ENCODE measurements around the gene CDK11B. TPM values are rescaled to one million over a fixed set of nuclear protein-coding genes. Genes with fewer than 3 reads are reported as not detected.
"Not testable (repeated sequence)": the region's sequence is repeated elsewhere in the genome, so short reads cannot be mapped to it uniquely, and the experiment has no call there.

The CDK11B gene
- total and polyA plus RNA-seq, 3 experiments from 2014 or later: 18.3 to 45.6 (median 42.2) TPM

DNA sequence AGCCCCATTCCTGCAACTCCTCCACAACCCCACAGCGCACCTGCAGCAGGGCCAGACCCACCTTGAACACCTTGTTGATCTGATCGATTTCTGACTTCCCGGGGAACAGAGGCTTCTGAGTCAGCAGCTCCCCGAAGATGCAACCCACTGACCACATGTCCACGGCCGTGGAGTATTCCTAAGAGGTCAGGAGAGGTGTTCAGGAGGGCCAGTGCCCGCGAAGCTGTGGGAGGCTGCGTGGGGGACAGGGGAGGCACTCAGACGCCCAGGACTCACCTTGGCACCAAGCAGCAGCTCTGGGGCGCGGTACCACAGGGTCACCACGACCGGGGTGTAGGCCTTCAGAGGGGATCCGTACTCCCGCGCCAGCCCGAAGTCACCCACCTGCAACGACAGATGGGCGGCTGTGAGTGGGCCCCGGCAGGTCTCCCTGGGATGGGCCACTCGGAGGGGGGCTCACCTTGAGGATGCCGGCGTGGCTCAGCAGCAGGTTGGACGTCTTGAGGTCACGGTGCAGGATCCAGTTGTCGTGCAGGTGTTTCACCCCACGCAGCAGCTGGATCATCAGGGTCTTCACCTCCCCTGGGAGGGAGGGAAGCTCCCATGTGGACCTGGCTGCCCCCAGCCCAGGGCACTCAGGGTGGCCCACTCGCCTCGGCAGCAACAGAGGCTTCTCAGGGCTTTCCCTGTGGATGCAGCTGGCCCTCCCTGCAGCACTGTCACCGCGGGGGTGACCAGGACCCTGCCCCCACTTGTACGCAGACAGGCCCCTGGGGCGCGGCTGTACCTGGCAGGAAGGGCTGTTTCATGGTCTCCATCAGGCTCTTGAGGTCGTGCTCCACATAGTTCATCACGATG is 22.0 kb downstream of the CDK11B start:
- H3K4me1 ChIP-seq (ENCODE audit: insufficient read depth, low read length); H3K4me3 ChIP-seq (ENCODE audit: low read length); H3K36me3 ChIP-seq (ENCODE audit: insufficient read depth, low read length); CTCF ChIA-PET; H3K4me1 Mint-ChIP-seq; H3K9me3 ChIP-seq (ENCODE audit: low read length); H3K27me3 ChIP-seq (ENCODE audit: insufficient read depth, low read length, poor library complexity, severe bottlenecking); H3K27ac ChIP-seq (ENCODE audit: low read depth, low read length); POLR2A ChIA-PET; H3K27me3 Mint-ChIP-seq; H3K9me3 Mint-ChIP-seq: not testable (repeated sequence)
- DNase-seq: peak in 1 of 5 donors; percentile 42
- peak overlapping the region in 1 of 8 donors; percentile 10 for H3K27ac Mint-ChIP-seq
- peak overlapping the region in 1 of 7 donors; percentile 70 for H3K4me3 Mint-ChIP-seq
- H3K36me3 Mint-ChIP-seq: peaks cover 0 to 20% (median 0%) of the 10 kb centered on the region in 3 donors

DNA sequence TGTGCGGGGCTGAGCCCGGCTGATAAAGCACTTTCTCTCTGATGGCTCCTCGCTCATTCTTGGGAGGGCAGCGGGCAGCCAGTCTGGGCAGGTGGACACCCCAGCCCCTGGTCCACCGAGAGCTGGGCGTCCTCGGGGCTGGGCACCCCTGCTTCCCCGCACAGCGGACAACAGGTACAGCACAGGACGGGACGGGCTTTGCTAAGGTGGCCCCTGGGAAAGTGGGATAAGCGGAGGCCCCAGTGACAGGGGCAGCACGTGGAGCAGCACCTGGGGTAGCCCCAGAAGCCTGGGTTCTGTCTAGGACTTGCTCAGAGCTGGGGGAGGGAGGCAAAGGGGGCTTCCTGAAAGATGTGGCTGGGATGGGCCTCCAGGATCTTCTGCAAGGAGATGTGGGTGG is 24.2 kb downstream of the CDK11B start:
- H3K36me3 Mint-ChIP-seq: peaks cover 0 to 19% (median 0%) of the 10 kb centered on the region in 3 donors
- CTCF ChIA-PET; H3K9me3 Mint-ChIP-seq; H3K27me3 Mint-ChIP-seq; H3K36me3 ChIP-seq (ENCODE audit: insufficient read depth, low read length); H3K4me3 ChIP-seq (ENCODE audit: low read length); H3K4me1 Mint-ChIP-seq; H3K27ac Mint-ChIP-seq; H3K27ac ChIP-seq (ENCODE audit: low read depth, low read length); H3K27me3 ChIP-seq (ENCODE audit: insufficient read depth, low read length, poor library complexity, severe bottlenecking); H3K4me3 Mint-ChIP-seq; H3K9me3 ChIP-seq (ENCODE audit: low read length); H3K4me1 ChIP-seq (ENCODE audit: insufficient read depth, low read length); POLR2A ChIA-PET: not testable (repeated sequence)
- peak in 1 of 5 donors; percentile 43 for DNase-seq

DNA sequence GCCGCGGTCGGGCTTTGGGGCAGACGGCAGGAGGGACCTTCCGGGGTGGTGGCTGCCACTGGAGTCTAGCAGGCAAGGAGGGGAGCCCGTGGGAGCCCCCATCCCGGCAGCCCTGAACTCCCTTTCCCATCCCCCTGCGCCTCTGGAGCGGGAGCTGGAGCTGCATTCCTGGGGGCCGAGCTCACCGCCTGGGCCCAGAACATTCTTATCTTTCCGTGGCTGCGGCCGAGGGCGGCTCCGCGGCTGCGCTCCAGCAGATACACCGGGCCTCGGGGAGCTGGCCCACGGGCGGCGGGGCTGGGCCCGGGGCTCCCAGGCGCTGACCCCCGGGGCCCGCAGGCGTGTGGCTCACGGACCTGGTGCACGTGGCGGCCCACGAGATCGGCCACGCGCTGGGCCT is 25.4 kb downstream of the CDK11B start:
- H3K27me3 ChIP-seq (ENCODE audit: insufficient read depth, low read length, poor library complexity, severe bottlenecking); CTCF ChIA-PET; H3K36me3 ChIP-seq (ENCODE audit: insufficient read depth, low read length); H3K9me3 Mint-ChIP-seq; H3K4me1 ChIP-seq (ENCODE audit: insufficient read depth, low read length); H3K27ac Mint-ChIP-seq; H3K27me3 Mint-ChIP-seq; H3K4me3 Mint-ChIP-seq; H3K27ac ChIP-seq (ENCODE audit: low read depth, low read length); H3K9me3 ChIP-seq (ENCODE audit: low read length); H3K4me3 ChIP-seq (ENCODE audit: low read length); DNase-seq; POLR2A ChIA-PET: not testable (repeated sequence)
- peaks cover 0 to 15% (median 0%) of the 10 kb centered on the region in 3 donors for H3K36me3 Mint-ChIP-seq
- H3K4me1 Mint-ChIP-seq: peaks cover 4 to 10% (median 8%) of the 10 kb centered on the region in 3 donors

DNA sequence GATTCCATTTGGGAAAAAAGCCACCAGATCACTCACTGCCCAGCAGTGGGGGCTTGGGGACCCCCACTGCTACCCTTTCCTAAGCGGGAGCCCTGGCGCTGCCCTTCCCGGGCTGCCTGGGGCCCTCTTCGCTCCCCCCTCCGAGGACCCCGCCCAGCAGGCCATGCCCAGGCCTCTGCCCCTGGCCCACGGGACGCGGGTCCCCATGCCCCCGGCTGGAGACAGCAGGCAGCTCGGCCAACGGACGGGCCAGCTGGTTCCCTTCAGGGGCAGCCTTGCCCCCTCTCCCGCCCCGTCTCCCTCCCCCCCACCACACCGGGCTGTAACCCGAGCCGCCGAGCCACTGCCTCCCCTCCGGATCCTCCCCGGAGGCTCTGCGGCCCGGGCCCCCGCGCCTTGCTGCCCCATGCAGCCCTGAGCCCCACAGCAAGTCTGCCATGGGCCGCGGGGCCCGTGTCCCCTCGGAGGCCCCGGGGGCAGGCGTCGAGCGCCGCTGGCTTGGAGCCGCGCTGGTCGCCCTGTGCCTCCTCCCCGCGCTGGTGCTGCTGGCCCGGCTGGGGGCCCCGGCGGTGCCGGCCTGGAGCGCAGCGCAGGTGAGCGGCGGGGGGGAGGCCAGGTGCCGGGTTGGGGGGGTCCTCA is 26.9 kb downstream of the CDK11B start, which contains the start of gene MMP23B:
TSS of gene MMP23B (plus strand) at position 392 of the 639 bp plus-strand sequence. CDS start at position 438, 46 bp downstream.
- Mint-ChIP-seq H3K4me1 (peaks cover 4 to 10% (median 8%) of the 10 kb centered on the region in 3 donors), H3K4me3 (peak within 1 kb of the TSS; percentile 58 to 89 (median 80)), H3K27me3 (peaks cover 0 to 2% of the 10 kb centered on the region in 2 donors), H3K27ac (peak within 1 kb of the TSS in 7 of 8 donors; percentile 43 to 91 (median 84)), H3K9me3 (peaks cover 0 to 2% (median 0%) of the 10 kb centered on the region in 5 donors), H3K36me3 (peaks cover 0 to 9% (median 0%) of the 10 kb centered on the region in 3 donors)
- POLR2A ChIA-PET: interaction anchor here (0.5 to 3.7 kb wide), 2 partner anchors 16 to 87 kb away, joined by 7 to 101 read pairs; partner anchors contain the start of gene MIB2
- H3K36me3 ChIP-seq (ENCODE audit: insufficient read depth, low read length): no peaks in the 10 kb centered on the region
- H3K27me3 ChIP-seq (ENCODE audit: insufficient read depth, low read length, poor library complexity, severe bottlenecking): no peaks in the 10 kb centered on the region
- CTCF ChIA-PET: interaction anchor here (0.8 to 1.9 kb wide), 2 partner anchors 46 to 277 kb away, joined by 3 to 8 read pairs; no protein-coding TSS in a partner anchor
- H3K27ac ChIP-seq (ENCODE audit: low read depth, low read length): peak within 1 kb of the TSS; percentile 24
- no peaks in the 10 kb centered on the region for H3K9me3 ChIP-seq (ENCODE audit: low read length)
- peak in 1 of 5 donors; percentile 56 for DNase-seq
- H3K4me3 ChIP-seq (ENCODE audit: low read length): peak within 1 kb of the TSS; percentile 26
- peaks cover 5% of the 10 kb centered on the region for H3K4me1 ChIP-seq (ENCODE audit: insufficient read depth, low read length)

DNA sequence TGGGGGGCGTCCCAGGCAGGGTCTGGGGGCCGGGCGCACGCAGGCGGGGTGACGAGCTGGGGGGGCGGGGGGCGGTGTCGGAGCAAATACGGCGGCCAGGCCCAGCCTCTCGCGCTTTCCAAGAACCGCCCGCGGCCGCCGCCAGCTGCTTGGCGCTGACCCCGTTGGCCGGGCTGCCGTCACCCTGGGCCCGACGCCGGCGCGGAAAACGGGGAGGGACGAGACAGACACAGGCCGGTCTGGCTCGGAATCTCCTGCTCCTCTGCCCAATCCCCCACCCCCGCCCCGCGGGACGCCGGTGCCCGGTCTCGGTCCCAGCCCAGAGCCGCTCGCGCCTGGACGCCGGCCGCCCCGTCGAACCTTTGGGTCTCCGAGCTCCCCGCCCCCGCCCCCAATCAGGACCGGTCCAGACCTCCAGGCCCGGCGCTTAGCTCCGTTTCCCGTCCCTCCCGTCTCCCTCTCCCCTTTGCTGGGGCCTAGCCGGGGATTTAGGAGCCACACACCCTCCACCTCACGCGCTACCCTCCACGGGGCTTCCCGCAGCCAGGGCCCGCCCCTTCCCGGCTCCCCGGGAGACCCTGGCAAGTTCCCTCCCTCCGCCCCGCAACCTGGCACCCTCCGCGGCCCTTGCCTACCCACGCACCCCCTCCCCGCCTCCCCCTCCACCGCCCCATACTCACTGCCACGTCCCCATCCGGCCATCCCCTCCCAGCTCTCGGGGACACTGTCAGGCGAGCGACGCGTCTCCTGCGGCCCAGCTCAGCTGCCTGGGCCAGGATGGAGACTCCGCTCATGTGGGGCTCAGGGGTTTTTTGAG is 27.6 kb downstream of the CDK11B start:
- H3K9me3 Mint-ChIP-seq: peaks cover 0 to 2% (median 0%) of the 10 kb centered on the region in 5 donors
- H3K27me3 Mint-ChIP-seq: peaks cover 0 to 2% of the 10 kb centered on the region in 2 donors
- H3K27ac ChIP-seq (ENCODE audit: low read depth, low read length): peak overlapping the region; percentile 24
- POLR2A ChIA-PET: interaction anchor here (0.5 to 3.7 kb wide), 6 partner anchors 16 to 266 kb away, joined by 3 to 101 read pairs (median 6); partner anchors contain the start of genes AURKAIP1, CCNL2 and MIB2
- no peaks in the 10 kb centered on the region for H3K36me3 ChIP-seq (ENCODE audit: insufficient read depth, low read length)
- no peaks in the 10 kb centered on the region for H3K9me3 ChIP-seq (ENCODE audit: low read length)
- peaks cover 4 to 10% (median 8%) of the 10 kb centered on the region in 3 donors for H3K4me1 Mint-ChIP-seq
- H3K4me3 Mint-ChIP-seq: peak overlapping the region; percentile 58 to 89 (median 80)
- CTCF ChIA-PET: interaction anchor here (0.8 to 3.9 kb wide), 4 partner anchors 17 to 277 kb away, joined by 3 to 29 read pairs (median 8); partner anchors contain the start of gene MIB2
- H3K36me3 Mint-ChIP-seq: peaks cover 0 to 2% (median 0%) of the 10 kb centered on the region in 3 donors
- peak overlapping the region in 7 of 8 donors; percentile 43 to 91 (median 84) for H3K27ac Mint-ChIP-seq
- DNase-seq: peak; percentile 27 to 74 (median 44)
- no peaks in the 10 kb centered on the region for H3K27me3 ChIP-seq (ENCODE audit: insufficient read depth, low read length, poor library complexity, severe bottlenecking)
- peaks cover 5% of the 10 kb centered on the region for H3K4me1 ChIP-seq (ENCODE audit: insufficient read depth, low read length)
- H3K4me3 ChIP-seq (ENCODE audit: low read length): peak overlapping the region; percentile 26

DNA sequence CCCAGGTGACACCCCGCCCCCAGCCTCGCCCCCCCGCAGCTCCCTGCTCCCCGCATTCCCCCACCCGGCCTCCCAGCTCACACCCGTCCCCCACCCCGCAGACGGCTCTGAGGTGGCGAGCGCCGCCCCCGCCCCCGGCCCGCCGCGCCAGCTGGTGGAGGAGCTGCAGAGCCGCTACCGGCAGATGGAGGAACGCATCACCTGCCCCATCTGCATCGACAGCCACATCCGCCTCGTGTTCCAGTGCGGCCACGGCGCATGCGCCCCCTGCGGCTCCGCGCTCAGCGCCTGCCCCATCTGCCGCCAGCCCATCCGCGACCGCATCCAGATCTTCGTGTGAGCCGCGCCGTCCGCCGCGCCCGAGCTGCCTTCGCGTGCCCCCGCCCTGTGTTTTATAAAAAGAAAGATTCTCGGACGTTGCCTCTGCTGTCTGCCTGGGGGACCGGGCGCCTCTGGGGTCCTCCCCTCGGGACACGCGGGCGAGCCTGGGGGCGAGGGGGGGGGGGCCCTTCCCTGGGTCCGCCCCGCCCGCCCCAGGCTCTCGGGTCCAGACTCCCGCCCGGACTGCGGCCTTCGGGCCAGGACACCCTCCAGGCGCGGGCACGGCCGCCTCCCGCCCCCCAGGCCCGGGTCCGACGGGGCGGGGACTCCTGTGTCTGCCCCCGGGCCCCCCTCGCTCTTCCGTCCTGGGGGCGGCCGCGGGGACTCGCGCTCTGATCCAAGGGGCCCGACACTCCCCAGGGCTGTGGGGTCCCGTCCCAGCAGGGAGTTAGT is 28.4 kb downstream of the CDK11B start:
- Histone ChIP-seq H3K36me3 (ENCODE audit: insufficient read depth, low read length) (no peaks in the 10 kb centered on the region), H3K27ac (ENCODE audit: low read depth, low read length) (peak overlapping the region; percentile 51), H3K4me1 (ENCODE audit: insufficient read depth, low read length) (peaks cover 5% of the 10 kb centered on the region), H3K4me3 (ENCODE audit: low read length) (no peak overlapping the region), H3K27me3 (ENCODE audit: insufficient read depth, low read length, poor library complexity, severe bottlenecking) (no peaks in the 10 kb centered on the region), H3K9me3 (ENCODE audit: low read length) (no peaks in the 10 kb centered on the region)
- H3K27ac Mint-ChIP-seq: peak overlapping the region; percentile 91 to 99 (median 96)
- POLR2A ChIA-PET: interaction anchor here (0.5 to 3.7 kb wide), 9 partner anchors 9 to 265 kb away, joined by 3 to 101 read pairs (median 4); partner anchors contain the start of genes AURKAIP1, CCNL2 and MIB2
- H3K4me1 Mint-ChIP-seq: peaks cover 6 to 17% (median 8%) of the 10 kb centered on the region in 3 donors
- peak overlapping the region; percentile 86 to 96 (median 92) for H3K4me3 Mint-ChIP-seq
- DNase-seq: peak; percentile 92 to 98 (median 97)
- peaks cover 0 to 2% (median 0%) of the 10 kb centered on the region in 3 donors for H3K36me3 Mint-ChIP-seq
- H3K9me3 Mint-ChIP-seq: peaks cover 0 to 2% (median 0%) of the 10 kb centered on the region in 5 donors
- H3K27me3 Mint-ChIP-seq: peaks cover 0 to 2% of the 10 kb centered on the region in 2 donors
- CTCF ChIA-PET: interaction anchor here (1.8 to 3.9 kb wide), 5 partner anchors 9 to 48 kb away, joined by 6 to 29 read pairs (median 8); partner anchors contain the start of gene MIB2
